Colon (tissue), 2 donors: ENCODE measurements around the gene ART3.

ENCODE experiments used
- FAIRE-seq: peaks from 2 replicates; lab custom pipeline; 2012; peaks lifted over from hg19 to GRCh38; lab: Jason Lieb, UNC
- donor health status: control.
- donor health status: control.

ART3 gene

GRCh38 chr4:76148142-76148865 lies 73.8 kb downstream of the ART3 start, which contains the start of gene NUP54:
NUP54 (minus strand) TSS chr4:76148397; CDS start chr4:76148374, 23 bp downstream.
- no peak for FAIRE-seq

GRCh38 chr4:76153356-76153755 lies 78.8 kb downstream of the ART3 start:
- no peak for FAIRE-seq

GRCh38 chr4:76155979-76156378 lies 81.5 kb downstream of the ART3 start:
- no peak for FAIRE-seq

- FAIRE-seq = no peak
Observed at GRCh38 chr4:76156635-76157034, 82.1 kb downstream of the ART3 start.

- no peak for FAIRE-seq
Observed at GRCh38 chr4:76160355-76160754, 85.8 kb downstream of the ART3 start.
